ENCODE results near the gene LCE6A. TPM values are rescaled to one million over a fixed set of nuclear protein-coding genes. Genes with fewer than 3 reads are reported as not detected.

Gene LCE6A, protein sequence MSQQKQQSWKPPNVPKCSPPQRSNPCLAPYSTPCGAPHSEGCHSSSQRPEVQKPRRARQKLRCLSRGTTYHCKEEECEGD
- not detected in 5 replicates for total RNA-seq (2022; extraction: Qiagen RNA extraction)

DNA sequence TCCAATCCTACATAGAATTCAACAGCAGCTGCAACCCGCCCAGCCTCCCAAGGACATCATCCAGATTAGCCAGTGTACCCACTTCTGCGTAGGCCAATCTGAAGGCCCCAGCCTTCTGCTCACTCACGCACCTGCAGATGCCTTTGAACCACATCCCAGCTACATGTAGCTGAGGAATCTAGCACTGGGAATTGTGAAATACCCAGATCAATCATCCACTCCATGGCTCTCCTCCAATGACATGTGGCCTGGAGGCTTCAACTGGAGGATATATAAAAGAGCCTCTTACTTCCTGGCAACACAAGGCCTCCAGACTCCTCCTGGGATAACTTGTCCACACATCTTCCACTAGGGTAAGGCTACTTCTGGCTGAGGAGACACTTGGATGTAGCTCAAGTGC lies at the start of gene LCE6A:
LCE6A (plus strand) TSS at position 301 of the 400 bp plus-strand sequence. CDS start 665 bp downstream, outside the sequence.

GRCh38 chr1:152796421-152796820 lies 46.2 kb upstream of the LCE6A start, which contains the start of gene LCE1D:
Gene LCE1D, plus strand, starts transcription at chr1:152796721. Its CDS starts 1,074 bp downstream, at chr1:152797795.

DNA sequence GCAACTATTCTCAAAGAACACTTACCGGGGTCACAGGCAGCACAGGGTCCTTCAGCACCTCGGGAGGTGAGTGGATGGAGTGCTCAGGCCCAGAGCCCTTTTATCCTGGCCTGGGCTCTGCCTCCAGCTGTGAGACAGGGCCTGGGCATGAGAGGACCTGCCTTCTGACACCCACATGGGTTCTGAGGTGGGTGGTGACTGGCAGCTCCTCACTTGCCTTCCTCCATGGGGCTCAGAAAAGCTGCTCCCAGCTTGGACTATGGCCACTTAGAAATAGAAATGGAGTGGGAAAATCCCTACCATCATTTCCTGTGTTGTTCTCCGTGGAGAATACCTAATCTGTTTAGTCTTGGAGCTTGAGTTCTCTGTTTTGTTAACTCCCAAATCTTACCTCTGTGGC lies 36.1 kb upstream of the LCE6A start, which contains the start of gene LCE1C:
LCE1C (minus strand) TSS at position 76 of the 400 bp plus-strand sequence. CDS start 1,173 bp downstream, outside the sequence.

DNA sequence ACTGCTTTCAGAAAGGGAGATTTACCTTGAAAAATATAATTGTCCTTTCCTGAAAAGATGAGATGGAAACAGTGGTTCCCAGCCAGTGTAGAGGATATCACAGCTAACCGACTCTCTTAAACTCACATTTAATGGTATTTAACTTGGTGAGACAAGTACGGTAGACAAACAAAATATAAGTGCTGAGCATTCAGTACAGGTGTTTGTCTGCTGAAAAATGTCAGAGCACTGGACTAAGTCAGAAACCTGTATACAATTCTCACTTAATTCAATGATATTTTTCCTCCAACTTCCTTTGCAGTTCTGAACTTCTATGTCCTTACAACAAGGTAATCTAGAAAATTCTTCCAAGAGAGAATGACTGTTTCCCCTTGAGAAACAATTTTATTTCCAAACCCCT lies 31.0 kb upstream of the LCE6A start, which contains the start of gene LCE1B:
LCE1B (plus strand) TSS at position 301 of the 400 bp plus-strand sequence. CDS start 476 bp downstream, outside the sequence.

DNA sequence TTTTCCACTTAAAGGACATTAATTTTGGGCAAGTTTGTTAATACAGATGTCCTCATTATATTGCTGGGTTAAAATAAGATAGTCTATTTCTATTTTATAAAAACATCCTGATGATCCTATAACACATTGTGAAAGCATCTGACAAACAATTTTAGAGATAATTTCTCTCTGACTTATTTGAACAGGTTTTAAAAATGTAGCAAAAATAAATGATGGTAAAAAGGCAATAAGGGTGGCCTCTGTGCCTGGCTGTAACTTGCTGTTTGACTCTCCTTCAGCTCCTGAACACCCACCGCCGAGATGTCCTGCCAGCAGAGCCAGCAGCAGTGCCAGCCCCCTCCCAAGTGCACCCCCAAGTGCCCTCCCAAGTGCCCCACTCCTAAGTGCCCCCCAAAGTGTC lies 15.5 kb upstream of the LCE6A start, which contains the start of gene LCE1A:
LCE1A (plus strand) TSS at position 301 of the 400 bp plus-strand sequence; CDS start at position 301, 0 bp downstream.

DNA sequence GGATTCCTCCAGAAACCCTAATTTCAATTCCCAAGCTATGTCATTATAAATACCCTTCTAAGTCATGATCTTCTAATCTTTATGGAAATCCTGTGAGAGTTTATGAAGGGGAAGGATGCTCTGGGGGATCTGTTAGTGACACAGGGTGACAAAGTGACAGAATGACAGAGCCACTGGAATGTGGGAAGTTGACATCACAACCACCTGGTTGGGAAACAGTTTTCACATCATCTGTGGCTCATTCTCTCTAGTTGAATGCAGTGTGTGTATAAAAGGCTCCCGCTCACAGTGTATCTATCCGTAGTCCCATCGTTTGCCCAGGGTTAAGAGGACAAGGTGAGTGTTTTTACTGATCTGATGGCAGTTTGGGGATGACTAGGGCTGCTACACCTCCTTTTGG lies 17.0 kb downstream of the LCE6A start, which contains the start of gene LCE7A:
LCE7A (plus strand) TSS at position 301 of the 400 bp plus-strand sequence. CDS start 702 bp downstream, outside the sequence.

DNA sequence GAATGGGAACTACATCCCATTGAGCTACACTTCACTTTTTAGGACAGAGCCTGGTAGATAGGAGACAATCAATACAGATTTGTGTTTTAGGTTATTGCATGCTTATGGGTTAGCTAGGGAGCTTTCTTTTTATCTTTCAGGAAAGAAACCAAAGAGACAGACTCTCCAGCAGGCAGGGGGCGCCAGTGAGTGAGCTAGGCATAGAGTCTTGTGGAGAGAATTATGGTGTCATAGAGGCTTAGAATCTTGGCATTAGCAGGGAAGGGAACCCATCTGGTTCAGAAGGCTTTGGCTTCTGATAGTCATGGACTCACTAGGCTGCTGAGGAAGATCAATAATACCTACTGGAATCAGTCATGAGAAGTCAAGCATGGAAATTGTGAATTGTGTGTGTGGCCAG lies 35.4 kb downstream of the LCE6A start, which contains the start of gene SMCP:
SMCP (plus strand) TSS at position 281 of the 400 bp plus-strand sequence. CDS start 6,101 bp downstream, outside the sequence.

Other genes starting within 250 kb of the LCE6A start
- gene LCE3C, start 242.6 kb upstream of the LCE6A start, total RNA-seq (2022; extraction: Qiagen RNA extraction) = not detected in 5 replicates
- gene LCE3B, start 229.0 kb upstream of the LCE6A start, total RNA-seq (2022; extraction: Qiagen RNA extraction) = not detected in 5 replicates
- gene LCE3A, start 219.8 kb upstream of the LCE6A start, total RNA-seq (2022; extraction: Qiagen RNA extraction) = not detected in 5 replicates
- not detected in 5 replicates for gene LCE2D, start 179.5 kb upstream of the LCE6A start, total RNA-seq (2022; extraction: Qiagen RNA extraction)
- not detected in 5 replicates for gene LCE2C, start 167.6 kb upstream of the LCE6A start, total RNA-seq (2022; extraction: Qiagen RNA extraction)
- gene LCE2B, start 156.7 kb upstream of the LCE6A start, total RNA-seq (2022; extraction: Qiagen RNA extraction) = not detected in 5 replicates
- gene LCE2A, start 144.5 kb upstream of the LCE6A start, total RNA-seq (2022; extraction: Qiagen RNA extraction) = not detected in 5 replicates
- not detected in 5 replicates for gene LCE4A, start 134.7 kb upstream of the LCE6A start, total RNA-seq (2022; extraction: Qiagen RNA extraction)
- not detected in 5 replicates for gene KPRP, start 84.8 kb upstream of the LCE6A start, total RNA-seq (2022; extraction: Qiagen RNA extraction)
- not detected in 5 replicates for gene LCE1F, start 67.7 kb upstream of the LCE6A start, total RNA-seq (2022; extraction: Qiagen RNA extraction)
- gene LCE1E, start 56.6 kb upstream of the LCE6A start, total RNA-seq (2022; extraction: Qiagen RNA extraction) = 0.18 TPM in 1 of 5 replicates, not detected in the others
- not detected in 5 replicates for gene LCE1D, start 46.1 kb upstream of the LCE6A start, total RNA-seq (2022; extraction: Qiagen RNA extraction)
- not detected in 5 replicates for gene LCE1C, start 36.2 kb upstream of the LCE6A start, total RNA-seq (2022; extraction: Qiagen RNA extraction)
- gene LCE1B, start 30.9 kb upstream of the LCE6A start, total RNA-seq (2022; extraction: Qiagen RNA extraction) = not detected in 5 replicates
- not detected in 5 replicates for gene LCE1A, start 15.4 kb upstream of the LCE6A start, total RNA-seq (2022; extraction: Qiagen RNA extraction)
- gene LCE7A, start 17.1 kb downstream of the LCE6A start, total RNA-seq (2022; extraction: Qiagen RNA extraction) = not detected in 5 replicates
- gene SMCP, start 35.5 kb downstream of the LCE6A start, total RNA-seq (2022; extraction: Qiagen RNA extraction) = not detected in 5 replicates
- gene IVL, start 65.7 kb downstream of the LCE6A start, total RNA-seq (2022; extraction: Qiagen RNA extraction) = 0.06 to 0.13 TPM (median 0.10 TPM) in 3 of 5 replicates, not detected in the others
- gene SPRR5, start 104.3 kb downstream of the LCE6A start, total RNA-seq (2022; extraction: Qiagen RNA extraction) = not detected in 5 replicates
- gene SPRR4, start 127.8 kb downstream of the LCE6A start, total RNA-seq (2022; extraction: Qiagen RNA extraction) = not detected in 5 replicates
- not detected in 5 replicates for gene SPRR1A, start 141.2 kb downstream of the LCE6A start, total RNA-seq (2022; extraction: Qiagen RNA extraction)
- not detected in 5 replicates for gene SPRR3, start 158.9 kb downstream of the LCE6A start, total RNA-seq (2022; extraction: Qiagen RNA extraction)
- gene SPRR1B, start 188.3 kb downstream of the LCE6A start, total RNA-seq (2022; extraction: Qiagen RNA extraction) = not detected in 5 replicates
- gene SPRR2D, start 198.3 kb downstream of the LCE6A start, total RNA-seq (2022; extraction: Qiagen RNA extraction) = not detected in 5 replicates
- not detected in 5 replicates for gene SPRR2A, start 214.7 kb downstream of the LCE6A start, total RNA-seq (2022; extraction: Qiagen RNA extraction)
- not detected in 5 replicates for gene SPRR2B, start 228.8 kb downstream of the LCE6A start, total RNA-seq (2022; extraction: Qiagen RNA extraction)